GM12878 (cell line): ENCODE data around the gene DDRGK1. TPM values are rescaled to one million over a fixed set of nuclear protein-coding genes. Genes with fewer than 3 reads are reported as not detected.

Source experiments
- ATAC-seq: fragments of 200-7000 bp; cut with Tn5 transposase; 3 replicates; pipeline ENCODE4 v1.9.1; 2020; ENCODE audit warnings: mild to moderate bottlenecking, moderate library complexity
- BruUV-seq: library from RNA; stranded (reverse); fragments of 400-500 nt; replicated peaks from 2 replicates; lab custom pipeline; 2021; lab: Mats Ljungman, UMichigan
- CTCF ChIA-PET: fragments of 300-600 bp; sonication (Branson Sonifier 250); formaldehyde crosslinking; extraction: SDS; loops from one replicate; lab custom pipeline; 2021; ENCODE audit warnings: inconsistent platforms; lab: Yijun Ruan, JAX
- POLR2A ChIA-PET: fragments of 350-600 bp; formaldehyde crosslinking; extraction: SDS; loops from one replicate; lab custom pipeline; 2021; ENCODE audit warnings: inconsistent platforms; lab: Charles Lee
- RAD21 ChIA-PET: fragments of 300-600 bp; sonication (Branson Sonifier 250); formaldehyde crosslinking; loops from one replicate; lab custom pipeline; 2023; ENCODE audit warnings: antibody characterized with exemption; ENCODE audit not compliant: unreplicated experiment; lab: Charles Lee
- SMC1A ChIA-PET: fragments of 300-600 bp; sonication (Branson Sonifier 250); formaldehyde crosslinking; loops from one replicate; lab custom pipeline; 2023; ENCODE audit not compliant: unreplicated experiment, uncharacterized antibody; lab: Charles Lee
- DNase-seq: peaks from one replicate; pipeline ENCODE4 v3.0.0-alpha.2; 2011; ENCODE audit warnings: low read depth, low spot score
- FAIRE-seq: peaks from 3 replicates; lab custom pipeline; 2011; peaks lifted over from hg19 to GRCh38; lab: Jason Lieb, UNC
- H2AFZ ChIP-seq: 2 replicates; pipeline ENCODE4 v1.6.0; 2011; ENCODE audit warnings: low read depth, low read length, control low read depth; ENCODE audit not compliant: control insufficient read depth
- H3K27ac ChIP-seq: 2 replicates; pipeline ENCODE4 v1.5.1; 2011; ENCODE audit warnings: control low read depth; ENCODE audit not compliant: control insufficient read depth, insufficient read depth
- H3K27me3 ChIP-seq, 2 experiments: replicated peaks in 1 of 2; 2 replicates each; pipeline versions ENCODE4 v1.6.0 to v1.6.1; 2011; ENCODE audit warnings: low read length in 1 of 2; ENCODE audit not compliant: control insufficient read depth in 2 of 2, insufficient read depth in 2 of 2
- H3K36me3 ChIP-seq, 2 experiments: 2 replicates each; pipeline ENCODE4 v1.5.1; 2011; ENCODE audit warnings: low read length in 1 of 2; ENCODE audit not compliant: control insufficient read depth in 2 of 2, insufficient read depth in 2 of 2
- H3K4me1 ChIP-seq: 2 replicates; pipeline ENCODE4 v1.6.1; 2011; ENCODE audit warnings: mild to moderate bottlenecking, low read length, moderate library complexity, mixed read lengths; ENCODE audit not compliant: control insufficient read depth, insufficient read depth
- H3K4me2 ChIP-seq: 2 replicates; pipeline ENCODE4 v1.6.0; 2011; ENCODE audit warnings: control low read depth; ENCODE audit not compliant: control insufficient read depth, insufficient read depth
- H3K4me3 ChIP-seq: fragments of 200-600 bp; sonication (generic); 2 replicates; pipeline ENCODE4 v1.5.1; 2016
- H3K79me2 ChIP-seq: 2 replicates; pipeline ENCODE4 v1.6.0; 2011; ENCODE audit warnings: low read length; ENCODE audit not compliant: control insufficient read depth, insufficient read depth
- H3K9ac ChIP-seq: 2 replicates; pipeline ENCODE4 v1.8.0; 2011; ENCODE audit warnings: low read length, control low read depth, mixed read lengths; ENCODE audit not compliant: control insufficient read depth, insufficient read depth
- H3K9me3 ChIP-seq: replicated peaks from 3 replicates; pipeline ENCODE4 v1.5.1; 2011; ENCODE audit warnings: mild to moderate bottlenecking, low read length; ENCODE audit not compliant: control insufficient read depth, insufficient read depth
- H4K20me1 ChIP-seq: 2 replicates; pipeline ENCODE4 v1.6.0; 2011; ENCODE audit not compliant: control insufficient read depth, insufficient read depth
- CTCF ChIP-seq, 3 experiments: IDR thresholded peaks in 2 of 3; conservative IDR thresholded peaks in 1 of 3; 2 replicates each; pipeline ENCODE4 v1.5.1; 2011; ENCODE audit warnings: low read depth in 3 of 3, low read length in 3 of 3, mild to moderate bottlenecking in 3 of 3, control low read depth in 2 of 3, moderate library complexity in 2 of 3, inconsistent platforms in 1 of 3, mixed read lengths in 1 of 3; ENCODE audit not compliant: control insufficient read depth in 2 of 3, insufficient read depth in 1 of 3; ENCODE audit errors: extremely low read depth in 1 of 3
- KLF5 ChIP-seq: fragments of 450-650 bp; IDR thresholded peaks from 2 replicates; pipeline ENCODE4 v1.6.1; 2014; ENCODE audit warnings: mild to moderate bottlenecking; ENCODE audit not compliant: partially characterized antibody
- MEF2B ChIP-seq: fragments of 450-650 bp; IDR thresholded peaks from 2 replicates; pipeline ENCODE4 v1.6.1; 2018; ENCODE audit warnings: mild to moderate bottlenecking, moderate library complexity; ENCODE audit not compliant: partially characterized antibody, poor library complexity, severe bottlenecking
- MLLT1 ChIP-seq: fragments of 450-650 bp; IDR thresholded peaks from 2 replicates; pipeline ENCODE4 v1.6.1; 2016; ENCODE audit warnings: mild to moderate bottlenecking
- WGBS: methylation state at CpG from one replicate; pipeline ENCODE4 v1.1.6; 2016; ENCODE audit warnings: low lambda C conversion rate; ENCODE audit not compliant: insufficient replicate concordance, insufficient coverage; ENCODE audit errors: missing lambda C conversion rate; 5-methylcytosine and 5-hydroxymethylcytosine counted together
- in situ Hi-C: fragments of 300-500 bp; cut with MboI; formaldehyde crosslinking; loops from 9 replicates; pipeline ENCODE4 v1.14.3; 2018; ENCODE audit warnings: mixed read lengths
- intact Hi-C: fragments of 100-400 bp; cut with micrococcal nuclease; formaldehyde crosslinking; loops from one replicate; pipeline ENCODE4 v1.14.2; 2022; ENCODE audit not compliant: unreplicated experiment
- polyA plus RNA-seq, 11 experiments: library from polyadenylated mRNA; depleted of rRNA in 4 of 11; unstranded in 6 of 11; stranded (reverse) in 5 of 11; fragments of >200 nt; fragmentation: Nextera tagmentation in 4 of 11; fragmentation: Illumina TruSeq in 1 of 11; extraction: Ambion mirVana in 4 of 11; extraction: Trizol in 1 of 11; gene quantifications; 1 replicate in 1 of 11; 2 replicates in 10 of 11; pipeline versions ENCODE4 v1.2.1 to v1.2.3, GENCODE V29; 2011 to 2016; ENCODE audit warnings: inconsistent platforms in 2 of 11, missing spikeins in 2 of 11, low read depth in 1 of 11
- total RNA-seq, 4 experiments: library from RNA; depleted of rRNA in 3 of 4; stranded (reverse); fragments of >200 nt in 3 of 4; fragmentation: Illumina TruSeq in 1 of 4; extraction: Trizol in 1 of 4; gene quantifications; 2 replicates each; pipeline versions ENCODE4 v1.2.1 to v1.2.3, GENCODE V29; 2013 to 2021
- TF ChIP-seq, protein P1 (sequence below): fragments of 450-650 bp; IDR thresholded peaks from 2 replicates; pipeline ENCODE4 v1.6.1; 2017; ENCODE audit warnings: mild to moderate bottlenecking, moderate library complexity

Gene DDRGK1
- total and polyA plus RNA-seq, 10 of the 15 experiments (the other 5 are each of a cell fraction or from before 2014, with no cell fraction given) = 4.0 to 55.2 (median 39.7) TPM

DNA sequence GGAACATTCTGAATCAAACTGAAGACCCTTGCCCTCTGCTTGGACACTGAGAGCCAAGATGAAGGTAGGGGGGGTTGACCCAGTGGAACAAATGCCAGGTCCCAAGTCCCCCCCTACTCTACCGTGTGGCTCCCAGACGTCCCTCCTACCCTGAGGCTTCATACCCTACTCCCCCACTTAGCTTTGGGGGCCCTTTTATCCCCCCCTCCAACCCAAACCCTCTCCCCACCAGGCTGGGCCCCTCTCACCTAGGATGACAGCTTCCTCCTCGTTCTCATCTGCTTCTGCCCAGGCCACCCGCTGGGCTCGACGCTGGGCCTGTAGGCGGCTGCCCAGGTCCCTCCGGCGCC is 1.5 kb downstream of the DDRGK1 start (continued):
- TF ChIP-seq MEF2B = no peak
- no peak for TF ChIP-seq KLF5
- no peak for TF ChIP-seq MLLT1

DNA sequence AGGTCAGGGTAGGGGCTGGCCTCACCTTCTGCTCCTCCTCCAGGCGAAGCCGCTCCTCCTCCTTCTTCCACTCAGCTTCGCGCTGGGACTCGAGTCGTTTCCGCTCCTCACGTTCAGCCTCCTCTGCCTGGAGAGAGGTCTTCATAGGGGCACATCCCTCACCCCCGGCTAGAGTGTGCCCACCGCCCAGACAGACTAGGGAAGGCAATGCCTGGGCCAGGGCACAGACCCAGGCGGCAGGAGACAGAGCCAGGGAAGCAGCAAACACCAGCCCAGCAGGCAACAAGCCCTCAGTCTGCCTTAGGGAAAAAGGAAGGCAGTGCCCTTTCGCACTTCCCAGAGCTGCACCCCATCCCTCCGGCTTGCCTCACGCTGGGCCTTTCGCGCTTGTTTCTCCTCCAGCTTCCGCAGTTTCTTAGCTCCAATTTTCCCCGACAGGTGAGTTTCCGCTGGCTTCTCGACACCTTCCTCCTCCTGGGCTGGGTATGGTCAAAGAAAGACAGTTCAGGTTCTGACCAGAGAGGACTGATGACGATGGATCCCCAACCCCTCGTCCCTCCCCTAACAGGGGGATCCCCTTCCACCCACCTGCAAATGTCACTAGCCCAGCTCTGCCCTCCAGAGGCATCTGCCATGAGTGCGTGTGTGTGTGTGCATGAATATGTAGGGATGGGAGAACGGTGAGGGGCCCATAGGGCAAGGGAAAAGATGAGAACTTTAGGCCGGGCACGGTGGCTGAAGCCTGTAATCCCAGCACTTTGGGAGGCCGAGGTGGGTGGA is 4.3 kb downstream of the DDRGK1 start:
- Histone ChIP-seq H2AFZ (no peak overlapping the region), H3K9me3 (no peaks in the 10 kb centered on the region), H4K20me1 (no peaks in the 10 kb centered on the region), H3K4me3 (no peak overlapping the region), H3K4me2 (no peak overlapping the region), H3K79me2 (peaks cover 22% of the 10 kb centered on the region), H3K9ac (no peak overlapping the region), H3K27me3 (no peaks in the 10 kb centered on the region), H3K4me1 (peaks cover 4% of the 10 kb centered on the region), H3K27ac (no peak overlapping the region), H3K36me3 (peaks cover 10 to 12% of the 10 kb centered on the region in 2 experiments; a peak in 3 of 4 replicates)
- TSS peak; percentile 8 for BruUV-seq
- ATAC-seq = no peak
- SMC1A ChIA-PET = no interaction called here
- no peak for DNase-seq
- 89% methylated on average over 27 of the region's 27 CpGs for WGBS
- in situ Hi-C loops = no loop called here
- intact Hi-C loops = loop anchor here (10.0 kb wide), 1 partner anchor 155 kb away; the partner anchor contains the start of genes GNRH2 and MRPS26
- CTCF ChIA-PET = no interaction called here
- peak in 1 of 3 experiments; percentile 22; a peak in 1 of 6 replicates for TF ChIP-seq CTCF (IDR thresholded peaks at IDR 0.05 in 2 of 3, conservative IDR thresholded peaks at IDR 0.05 in 1 of 3; ENCODE audit: control insufficient read depth in 2 of 3, extremely low read depth in 1 of 3, insufficient read depth in 1 of 3, low read depth in 3 of 3, low read length in 3 of 3)
- TF ChIP-seq, protein P1, sequence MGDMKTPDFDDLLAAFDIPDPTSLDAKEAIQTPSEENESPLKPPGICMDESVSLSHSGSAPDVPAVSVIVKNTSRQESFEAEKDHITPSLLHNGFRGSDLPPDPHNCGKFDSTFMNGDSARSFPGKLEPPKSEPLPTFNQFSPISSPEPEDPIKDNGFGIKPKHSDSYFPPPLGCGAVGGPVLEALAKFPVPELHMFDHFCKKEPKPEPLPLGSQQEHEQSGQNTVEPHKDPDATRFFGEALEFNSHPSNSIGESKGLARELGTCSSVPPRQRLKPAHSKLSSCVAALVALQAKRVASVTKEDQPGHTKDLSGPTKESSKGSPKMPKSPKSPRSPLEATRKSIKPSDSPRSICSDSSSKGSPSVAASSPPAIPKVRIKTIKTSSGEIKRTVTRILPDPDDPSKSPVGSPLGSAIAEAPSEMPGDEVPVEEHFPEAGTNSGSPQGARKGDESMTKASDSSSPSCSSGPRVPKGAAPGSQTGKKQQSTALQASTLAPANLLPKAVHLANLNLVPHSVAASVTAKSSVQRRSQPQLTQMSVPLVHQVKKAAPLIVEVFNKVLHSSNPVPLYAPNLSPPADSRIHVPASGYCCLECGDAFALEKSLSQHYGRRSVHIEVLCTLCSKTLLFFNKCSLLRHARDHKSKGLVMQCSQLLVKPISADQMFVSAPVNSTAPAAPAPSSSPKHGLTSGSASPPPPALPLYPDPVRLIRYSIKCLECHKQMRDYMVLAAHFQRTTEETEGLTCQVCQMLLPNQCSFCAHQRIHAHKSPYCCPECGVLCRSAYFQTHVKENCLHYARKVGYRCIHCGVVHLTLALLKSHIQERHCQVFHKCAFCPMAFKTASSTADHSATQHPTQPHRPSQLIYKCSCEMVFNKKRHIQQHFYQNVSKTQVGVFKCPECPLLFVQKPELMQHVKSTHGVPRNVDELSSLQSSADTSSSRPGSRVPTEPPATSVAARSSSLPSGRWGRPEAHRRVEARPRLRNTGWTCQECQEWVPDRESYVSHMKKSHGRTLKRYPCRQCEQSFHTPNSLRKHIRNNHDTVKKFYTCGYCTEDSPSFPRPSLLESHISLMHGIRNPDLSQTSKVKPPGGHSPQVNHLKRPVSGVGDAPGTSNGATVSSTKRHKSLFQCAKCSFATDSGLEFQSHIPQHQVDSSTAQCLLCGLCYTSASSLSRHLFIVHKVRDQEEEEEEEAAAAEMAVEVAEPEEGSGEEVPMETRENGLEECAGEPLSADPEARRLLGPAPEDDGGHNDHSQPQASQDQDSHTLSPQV = no peak
- RAD21 ChIA-PET = no interaction called here
- FAIRE-seq = no peak
- POLR2A ChIA-PET = no interaction called here
